ENCODE measurements around the gene TMEM132E. TPM values are rescaled to one million over a fixed set of nuclear protein-coding genes. Genes with fewer than 3 reads are reported as not detected.

The TMEM132E gene
- total and polyA plus RNA-seq, 2 of the 8 experiments (the other 6 are each of a cell fraction or from before 2014, with no cell fraction given), result 0.45 to 0.60 TPM

- TF ChIP-seq CHD2 (IDR thresholded peaks at IDR 0.05; ENCODE audit: low read length) (no peak), KDM1A (IDR thresholded peaks at IDR 0.05; ENCODE audit: borderline replicate concordance, low read length) (peak; percentile 96), TEAD4 (IDR thresholded peaks at IDR 0.05; ENCODE audit: low read depth, low read length) (no peak), CBX5 (IDR thresholded peaks at IDR 0.05; ENCODE audit: low read depth, low read length) (no peak), BCL11A (IDR thresholded peaks at IDR 0.05; ENCODE audit: low read depth in 2 of 2, low read length in 2 of 2) (no peak), GTF2F1 (IDR thresholded peaks at IDR 0.05; ENCODE audit: borderline replicate concordance, low read depth, low read length) (no peak), ATF3 (IDR thresholded peaks at IDR 0.05; ENCODE audit: insufficient read depth, low read depth, low read length) (no peak), KDM4A (IDR thresholded peaks at IDR 0.05; ENCODE audit: low read depth, low read length, severe bottlenecking) (no peak), POU5F1 (IDR thresholded peaks at IDR 0.05; ENCODE audit: low read depth, low read length) (no peak), SUZ12 (IDR thresholded peaks at IDR 0.05; ENCODE audit: low read length) (no peak), EGR1 (IDR thresholded peaks at IDR 0.05; ENCODE audit: borderline replicate concordance, low read depth, low read length) (0 out of 2 replicates have a peak, but pooled peaks have one; percentile 4), BACH1 (IDR thresholded peaks at IDR 0.05; ENCODE audit: low read length) (no peak), CBX8 (IDR thresholded peaks at IDR 0.05; ENCODE audit: borderline replicate concordance, low read depth, low read length) (no peak), SRF (IDR thresholded peaks at IDR 0.05; ENCODE audit: low read depth, low read length) (no peak), CREB1 (IDR thresholded peaks at IDR 0.05) (no peak), CEBPB (IDR thresholded peaks at IDR 0.05; ENCODE audit: low read depth, low read length) (no peak), MAFK (IDR thresholded peaks at IDR 0.05; ENCODE audit: low read depth, low read length) (no peak), SAP30 (IDR thresholded peaks at IDR 0.05; ENCODE audit: insufficient read depth, insufficient replicate concordance, low read length) (no peak), TBP (IDR thresholded peaks at IDR 0.05; ENCODE audit: low read depth, low read length) (no peak), PHF8 (conservative IDR thresholded peaks at IDR 0.05; ENCODE audit: low read depth, low read length) (no peak), SP2 (IDR thresholded peaks at IDR 0.05; ENCODE audit: low read length) (no peak), NRF1 (IDR thresholded peaks at IDR 0.05; ENCODE audit: low read depth, low read length) (no peak), ASH2L (IDR thresholded peaks at IDR 0.05; ENCODE audit: low read length) (peak; percentile 57), FOSL1 (IDR thresholded peaks at IDR 0.05; ENCODE audit: insufficient read depth, low read depth, low read length) (no peak)
Observed at GRCh38 chr17:34665819-34666763, 86.7 kb downstream of the TMEM132E start (continued).

Measured in H1 (cell line).